Renal pelvis (tissue), 4 donors: ENCODE measurements around the gene ATF7IP2. TPM values are rescaled to one million over a fixed set of nuclear protein-coding genes. Genes with fewer than 3 reads are reported as not detected.
"Not testable (repeated sequence)": the region's sequence is repeated elsewhere in the genome, so short reads cannot be mapped to it uniquely, and the experiment has no call there.

Source experiments
- DNase-seq: peaks from one replicate; pipeline ENCODE4 v3.0.0-alpha.2; 2013
- polyA plus RNA-seq, 3 donors: library from polyadenylated mRNA; unstranded; fragments of 120-200 nt; gene quantifications; one replicate each; pipeline ENCODE4 v1.2.1, GENCODE V29; 2013; ENCODE audit not compliant: insufficient read length in 3 of 3

ATF7IP2 gene
- polyA plus RNA-seq, 3 donors, result 16.9 to 25.4 (median 25.1) TPM

DNA sequence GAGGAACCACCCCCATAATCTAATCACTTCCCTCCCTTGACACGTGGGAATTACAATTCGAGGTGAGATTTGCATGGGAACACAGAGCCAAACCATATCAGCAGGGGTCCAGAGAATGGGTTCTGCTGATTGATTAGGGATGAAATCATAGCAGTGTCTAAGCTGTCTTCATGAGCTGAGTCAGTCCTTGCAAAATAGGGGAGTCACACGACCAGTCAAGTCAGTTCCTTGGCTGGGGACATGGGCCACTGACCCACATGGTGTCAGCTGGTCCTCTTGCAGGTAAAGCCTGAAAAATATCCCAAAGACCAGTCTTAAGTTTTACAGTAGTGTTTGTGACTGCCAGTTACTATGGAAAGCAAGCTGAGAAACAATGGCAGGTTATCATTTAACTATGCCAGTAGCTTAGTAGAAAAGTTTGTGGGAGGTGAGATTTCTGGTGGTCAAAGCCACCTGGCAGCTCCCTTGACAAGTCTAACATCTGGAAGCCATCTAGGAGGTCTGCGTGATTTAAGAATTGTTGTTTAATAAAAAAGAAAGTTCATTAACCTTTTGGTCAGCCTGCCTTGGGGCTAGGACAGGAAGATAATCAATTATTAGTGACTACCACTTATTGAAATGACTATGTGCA lies 15.7 kb upstream of the ATF7IP2 start:
- no peak for DNase-seq

DNA sequence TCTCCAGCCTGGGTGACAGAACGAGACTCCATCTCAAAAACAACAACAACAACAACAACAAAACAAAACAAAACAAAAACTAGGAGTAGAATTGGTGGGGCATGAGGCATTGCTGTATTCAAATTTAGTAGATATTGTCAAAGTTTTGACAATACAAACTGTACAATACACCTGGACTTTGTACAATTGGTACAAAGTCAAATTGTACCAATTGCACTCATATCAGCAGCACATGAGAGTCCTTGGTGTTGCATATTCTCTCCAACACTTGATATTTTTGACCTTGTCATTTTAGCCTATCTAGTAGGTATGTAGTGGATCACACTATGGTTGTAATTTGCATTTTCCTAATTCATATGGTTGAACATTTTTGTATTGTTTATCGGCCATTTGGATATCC lies 14.3 kb upstream of the ATF7IP2 start:
- DNase-seq, result no peak

DNA sequence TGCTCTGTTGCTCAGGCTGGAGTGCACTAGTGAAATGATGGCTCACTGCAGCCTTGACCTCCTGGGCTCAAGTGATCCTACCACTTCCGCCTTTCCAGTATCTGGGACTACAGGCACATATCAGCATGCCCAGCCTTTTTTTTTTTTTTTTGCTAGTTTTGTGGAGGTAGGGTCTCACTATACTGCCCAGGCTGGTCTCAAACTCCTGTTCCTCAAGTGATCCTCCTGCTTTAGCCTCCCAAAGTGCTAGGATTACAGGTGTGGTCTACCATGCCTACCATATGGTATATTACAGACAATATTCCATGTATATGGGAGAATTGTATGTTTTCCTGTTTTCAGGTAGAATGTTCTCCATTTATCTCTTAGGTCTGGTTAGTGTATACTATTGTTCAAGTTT lies 12.3 kb upstream of the ATF7IP2 start:
- DNase-seq, result no peak

GRCh38 chr16:10376229-10376628 lies 9.6 kb upstream of the ATF7IP2 start:
- DNase-seq, result no peak

GRCh38 chr16:10383626-10384025 lies 2.2 kb upstream of the ATF7IP2 start:
- no peak for DNase-seq

DNA sequence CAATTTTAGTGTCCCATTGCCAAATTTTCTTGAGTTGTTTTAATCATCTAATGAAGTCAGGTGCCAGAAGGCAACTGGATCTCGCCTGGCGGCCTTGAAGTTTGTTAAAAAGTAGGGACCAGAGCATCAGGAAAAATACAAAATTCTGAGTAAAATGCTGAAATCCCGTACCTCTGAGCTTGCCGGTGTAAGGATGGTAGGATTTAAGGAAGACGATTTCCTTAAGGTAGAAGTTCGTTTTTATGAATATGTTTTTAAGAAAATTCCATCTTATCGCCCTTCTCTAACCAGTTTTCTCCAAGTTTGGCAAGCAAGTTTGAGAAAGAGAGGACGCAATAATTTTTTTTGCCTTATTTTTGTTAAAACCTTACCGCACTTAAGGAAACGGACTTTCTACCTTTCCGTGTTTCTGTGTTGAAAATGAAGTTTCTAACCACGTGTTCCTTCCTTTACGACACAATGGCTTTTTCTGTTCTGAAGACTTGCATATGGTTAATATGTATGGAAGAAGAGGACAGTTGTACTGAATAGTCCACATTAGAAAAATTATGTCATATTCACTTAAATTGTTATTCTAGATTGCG lies 748 bp downstream of the ATF7IP2 start:
- peak; percentile 21 for DNase-seq

DNA sequence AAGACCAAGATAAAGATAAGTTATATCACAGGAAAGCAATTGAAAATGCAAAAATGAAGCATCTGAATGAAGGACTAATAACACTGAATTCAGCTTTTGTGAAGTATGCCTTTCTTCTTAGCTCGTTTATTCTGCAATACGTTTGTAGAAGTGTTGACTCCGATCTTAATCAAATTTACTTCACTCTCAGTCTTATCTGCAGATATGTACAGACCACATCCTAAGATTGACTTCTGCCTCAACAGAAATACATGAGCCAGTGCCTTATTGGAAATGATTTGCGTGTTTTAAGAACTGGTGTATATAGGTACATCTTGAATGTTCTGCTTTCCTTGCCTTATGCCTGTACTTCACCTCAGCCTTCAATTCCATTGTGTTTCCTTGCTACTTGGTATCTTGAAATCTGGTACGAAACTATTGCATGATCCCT lies 1.3 kb downstream of the ATF7IP2 start:
- no peak for DNase-seq

DNA sequence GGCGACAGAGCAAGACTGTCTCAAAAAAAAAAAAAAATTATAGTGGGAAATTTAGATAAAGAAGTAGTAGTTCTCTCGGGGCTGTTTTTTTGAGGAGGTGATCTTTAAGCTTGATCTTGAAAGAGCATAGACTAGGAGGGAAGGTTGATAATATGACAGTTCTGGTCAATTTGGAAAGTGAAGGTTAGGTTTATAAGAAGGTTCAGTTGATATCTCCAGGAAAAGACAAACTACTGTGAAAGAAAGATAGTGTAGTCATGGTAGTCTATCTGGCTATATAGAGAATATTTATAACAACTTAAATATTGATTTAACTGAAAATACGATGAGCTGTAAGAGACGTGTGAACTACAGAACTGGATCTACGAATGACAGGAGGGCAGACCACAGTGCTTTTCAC lies 3.1 kb downstream of the ATF7IP2 start:
- no peak for DNase-seq

DNA sequence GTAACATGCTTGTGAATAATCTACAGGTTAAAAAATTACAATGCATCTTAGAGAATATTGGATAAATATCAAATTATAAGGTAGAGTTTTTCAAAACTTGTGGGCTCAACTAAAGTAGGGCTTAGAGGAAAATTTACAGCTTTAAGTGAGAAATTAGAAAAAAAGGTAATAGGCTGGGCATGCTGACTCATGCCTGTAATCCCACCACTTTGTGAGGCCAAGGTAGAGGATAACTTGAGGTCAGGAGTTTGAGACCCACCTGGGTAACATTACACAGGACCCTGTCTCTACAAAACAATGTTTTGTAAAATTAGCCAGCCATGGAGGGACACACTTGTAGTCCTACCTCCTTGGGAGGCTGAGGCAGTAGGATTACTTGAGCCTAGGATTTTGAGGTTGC lies 4.5 kb downstream of the ATF7IP2 start:
- no peak for DNase-seq

GRCh38 chr16:10390867-10391266 lies 5.0 kb downstream of the ATF7IP2 start:
- no peak for DNase-seq

- no peak for DNase-seq
Measured at GRCh38 chr16:10391339-10391738, 5.5 kb downstream of the ATF7IP2 start.

GRCh38 chr16:10402975-10403374 lies 17.1 kb downstream of the ATF7IP2 start:
- DNase-seq, result no peak

- no peak for DNase-seq
Measured at GRCh38 chr16:10405386-10405939, 19.6 kb downstream of the ATF7IP2 start.

GRCh38 chr16:10408824-10409381 lies 23.0 kb downstream of the ATF7IP2 start:
- DNase-seq, result no peak

- not testable (repeated sequence) for DNase-seq
Measured at GRCh38 chr16:10409713-10410112, 23.9 kb downstream of the ATF7IP2 start.

DNA sequence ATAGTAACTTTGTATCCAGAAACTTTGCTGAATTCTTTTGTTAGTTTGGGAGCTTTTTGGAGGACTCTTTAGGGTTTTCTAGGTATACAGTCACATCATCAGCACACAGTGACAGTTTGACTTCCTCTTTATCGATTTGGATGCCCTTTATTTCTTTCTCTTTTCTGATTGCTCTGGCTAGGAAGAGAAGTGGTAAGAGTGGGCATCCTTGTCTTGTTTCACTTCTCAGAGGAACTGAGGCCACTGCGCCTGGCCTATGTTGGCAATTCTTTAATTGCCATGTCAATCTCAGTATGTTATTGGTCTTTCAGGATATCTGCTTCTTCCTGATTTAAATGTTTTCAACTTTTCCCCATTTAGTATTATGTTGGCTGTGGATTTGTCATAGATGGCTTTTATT lies 24.6 kb downstream of the ATF7IP2 start:
- DNase-seq, result no peak

DNA sequence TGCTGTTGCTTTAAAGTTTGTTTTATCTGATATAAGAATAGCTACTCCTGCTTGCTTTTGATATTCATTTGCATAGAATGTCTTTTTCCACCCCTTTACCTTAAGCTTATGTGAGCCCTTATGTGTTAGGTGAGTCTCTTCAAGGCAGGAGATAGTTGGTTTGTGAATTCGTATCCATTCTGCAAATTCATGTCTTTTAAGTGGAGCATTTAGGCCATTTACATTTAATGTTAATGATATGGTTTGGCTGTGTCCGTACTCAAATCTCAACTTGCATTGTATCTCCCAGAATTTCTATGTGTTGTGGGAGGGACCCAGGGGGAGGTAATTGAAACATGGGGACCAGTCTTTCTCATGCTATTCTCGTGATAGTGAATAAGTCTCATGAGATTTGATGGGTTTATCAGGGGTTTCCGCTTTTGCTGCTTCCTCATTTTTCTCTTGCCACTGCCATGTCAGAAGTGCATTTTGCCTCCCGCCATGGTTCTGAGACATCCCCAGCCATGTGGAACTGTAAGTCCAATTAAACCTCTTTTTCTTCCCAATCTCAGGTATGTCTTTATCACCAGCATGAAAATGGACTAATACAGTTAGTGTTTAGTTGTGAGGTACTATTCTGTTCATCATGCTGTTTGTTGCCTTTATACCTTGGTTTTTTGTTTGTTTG lies 27.2 kb downstream of the ATF7IP2 start:
- DNase-seq, result no peak

DNA sequence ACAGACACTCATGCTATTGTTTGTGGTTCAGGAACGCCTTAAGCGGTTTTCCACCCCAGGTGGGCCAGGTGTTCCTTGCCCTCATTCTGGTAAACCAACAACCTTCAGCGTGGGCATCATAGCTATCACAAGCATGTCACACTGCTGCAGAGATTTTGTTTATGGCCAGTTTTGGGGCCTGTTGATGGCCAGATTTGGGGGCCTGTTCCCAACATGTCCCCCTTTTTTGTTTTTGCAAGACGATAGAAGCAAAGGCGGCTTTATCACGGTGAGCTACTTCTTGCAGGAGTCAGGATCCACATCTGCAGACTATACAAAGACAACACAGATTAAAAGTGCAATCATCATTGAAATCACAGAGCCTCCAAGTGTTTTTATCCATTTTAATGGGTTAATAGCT lies 32.3 kb downstream of the ATF7IP2 start:
- not testable (repeated sequence) for DNase-seq

GRCh38 chr16:10419701-10420100 lies 33.8 kb downstream of the ATF7IP2 start:
- DNase-seq, result no peak

- DNase-seq, result no peak
Measured at GRCh38 chr16:10421596-10421995, 35.7 kb downstream of the ATF7IP2 start.

DNA sequence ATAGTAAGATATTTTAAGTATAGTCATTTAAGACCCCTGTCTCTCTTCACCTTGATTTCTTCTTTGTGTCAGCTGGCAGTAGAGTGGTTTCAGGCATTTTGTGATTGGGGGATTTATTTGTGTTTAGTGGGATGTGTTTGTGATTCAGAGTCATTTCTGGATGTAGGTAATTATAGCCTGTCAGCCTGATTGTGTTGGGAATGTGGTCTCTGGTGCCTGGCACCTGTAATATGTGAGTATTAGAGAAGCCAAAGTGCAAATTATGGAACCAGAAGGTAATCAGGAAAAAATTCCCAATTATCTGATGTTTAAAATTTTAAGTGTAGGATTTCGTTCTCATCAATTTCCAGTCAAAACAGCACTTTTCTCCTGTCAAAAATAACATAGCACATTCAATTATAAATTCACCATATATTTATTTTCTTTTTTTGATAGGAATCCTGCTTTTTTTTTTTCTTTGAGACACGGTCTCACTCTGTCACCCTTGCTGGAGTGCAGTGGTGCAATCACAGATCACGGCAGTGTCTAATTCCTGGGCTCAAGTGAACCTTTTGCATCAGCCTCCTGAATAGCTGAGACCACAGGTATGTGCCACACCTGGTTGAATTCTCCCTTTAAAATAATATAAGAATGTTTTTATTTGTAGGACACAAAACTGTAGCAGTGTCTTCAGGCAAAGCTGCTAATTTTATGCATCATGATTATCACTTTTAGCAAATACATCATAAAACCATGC lies 42.7 kb downstream of the ATF7IP2 start:
- peak; percentile 7 for DNase-seq
